HG03175 (cell line): Measurements from ENCODE around the gene NCKIPSD.
"Not testable (repeated sequence)": the region's sequence is repeated elsewhere in the genome, so short reads cannot be mapped to it uniquely, and the experiment has no call there.

Experiments
- ATAC-seq: cut with Tn5 transposase; IDR thresholded peaks from one replicate; pipeline ENCODE4 v1.9.1; 2021; ENCODE audit warnings: mild to moderate bottlenecking, moderate library complexity; ENCODE audit not compliant: unreplicated experiment

Gene NCKIPSD

GRCh38 chr3:48685603-48686511 lies at the start of gene NCKIPSD:
Gene NCKIPSD (minus strand): TSS chr3:48685915. CDS start chr3:48685807, 108 bp downstream.
- ATAC-seq, result peak; percentile 82

- ATAC-seq, result not testable (repeated sequence)
Measured at GRCh38 chr3:48735075-48735767, 49.5 kb upstream of the NCKIPSD start.

GRCh38 chr3:48734541-48734940 lies 48.8 kb upstream of the NCKIPSD start:
- not testable (repeated sequence) for ATAC-seq

GRCh38 chr3:48733752-48734518 lies 48.2 kb upstream of the NCKIPSD start:
- ATAC-seq, result not testable (repeated sequence)

- no peak for ATAC-seq
Measured at GRCh38 chr3:48727511-48727910, 41.8 kb upstream of the NCKIPSD start.

GRCh38 chr3:48725185-48725855 lies 39.6 kb upstream of the NCKIPSD start:
- not testable (repeated sequence) for ATAC-seq

- no peak for ATAC-seq
Measured at GRCh38 chr3:48723725-48724124, 38.0 kb upstream of the NCKIPSD start.

- not testable (repeated sequence) for ATAC-seq
Measured at GRCh38 chr3:48723293-48723692, 37.6 kb upstream of the NCKIPSD start.

GRCh38 chr3:48716982-48717746 lies 31.4 kb upstream of the NCKIPSD start, which contains the start of gene IP6K2:
Gene IP6K2 (minus strand): TSS chr3:48717221. CDS start chr3:48695291, 21,930 bp downstream.
- peak; percentile 99 for ATAC-seq

GRCh38 chr3:48716508-48716981 lies 30.8 kb upstream of the NCKIPSD start:
- ATAC-seq, result no peak

- ATAC-seq, result no peak
Measured at GRCh38 chr3:48715174-48715800, 29.6 kb upstream of the NCKIPSD start.

GRCh38 chr3:48711727-48712126 lies 26.0 kb upstream of the NCKIPSD start:
- ATAC-seq, result no peak

GRCh38 chr3:48709051-48709461 lies 23.3 kb upstream of the NCKIPSD start:
- no peak for ATAC-seq

- no peak for ATAC-seq
Measured at GRCh38 chr3:48708481-48708889, 22.8 kb upstream of the NCKIPSD start.

- no peak for ATAC-seq
Measured at GRCh38 chr3:48707157-48707556, 21.4 kb upstream of the NCKIPSD start.

- no peak for ATAC-seq
Measured at GRCh38 chr3:48702320-48702920, 16.7 kb upstream of the NCKIPSD start.

GRCh38 chr3:48700731-48701405 lies 15.2 kb upstream of the NCKIPSD start:
- no peak for ATAC-seq

- ATAC-seq, result no peak
Measured at GRCh38 chr3:48698891-48699290, 13.2 kb upstream of the NCKIPSD start.
